Aorta (tissue), 5 donors: ENCODE measurements around the gene SOX12. TPM values are rescaled to one million over a fixed set of nuclear protein-coding genes. Genes with fewer than 3 reads are reported as not detected.
"Not testable (repeated sequence)": the region's sequence is repeated elsewhere in the genome, so short reads cannot be mapped to it uniquely, and the experiment has no call there.

ENCODE experiments used
- ATAC-seq: fragments of 200-7000 bp; cut with Tn5 transposase; one replicate; pipeline ENCODE4 v1.9.1; 2022; ENCODE audit warnings: moderate library complexity; ENCODE audit not compliant: low FRiP score
- DNase-seq, 2 donors: peaks; one replicate each; pipeline ENCODE4 v3.0.0-alpha.2; 2020
- H3K27ac ChIP-seq, 2 donors: one replicate each; pipeline ENCODE4 v1.5.1; 2013; ENCODE audit warnings: low read length in 2 of 2, mild to moderate bottlenecking in 2 of 2, moderate library complexity in 2 of 2, control low read depth in 1 of 2, inconsistent platforms in 1 of 2, low read depth in 1 of 2
- H3K27me3 ChIP-seq, 2 donors: one replicate each; pipeline ENCODE4 v1.6.1; 2013; ENCODE audit warnings: control low read depth in 1 of 2, low read length in 1 of 2, mild to moderate bottlenecking in 1 of 2, moderate library complexity in 1 of 2; ENCODE audit not compliant: insufficient read depth in 2 of 2, control insufficient read depth in 1 of 2
- H3K36me3 ChIP-seq, 2 donors: one replicate each; pipeline ENCODE4 v1.6.1; 2013; ENCODE audit warnings: control low read depth in 1 of 2, low read length in 1 of 2, mild to moderate bottlenecking in 1 of 2; ENCODE audit not compliant: insufficient read depth in 2 of 2, control insufficient read depth in 1 of 2
- H3K4me1 ChIP-seq, 2 donors: one replicate each; pipeline ENCODE4 v1.6.1; 2013; ENCODE audit warnings: low read length in 2 of 2, control low read depth in 1 of 2, mild to moderate bottlenecking in 1 of 2, moderate library complexity in 1 of 2; ENCODE audit not compliant: insufficient read depth in 2 of 2, control insufficient read depth in 1 of 2
- H3K4me3 ChIP-seq, 2 donors: one replicate each; pipeline ENCODE4 v1.5.1; 2013; ENCODE audit warnings: low read length in 2 of 2, control low read depth in 1 of 2, mild to moderate bottlenecking in 1 of 2
- H3K9me3 ChIP-seq: one replicate; pipeline ENCODE4 v1.6.1; 2013; ENCODE audit warnings: mild to moderate bottlenecking, low read length; ENCODE audit not compliant: control insufficient read depth
- WGBS, 2 donors: extraction: QIAGEN DNeasy Blood & Tissue Kit; methylation state at CpG; one replicate each; pipeline ENCODE4 v1.1.7; 2013; 5-methylcytosine and 5-hydroxymethylcytosine counted together
- intact Hi-C, 2 donors: fragments of 100-400 bp; cut with DNase I; formaldehyde crosslinking; loops; one replicate each; pipeline versions ENCODE4 v1.14.2 to v1.15.0; 2022
- polyA plus RNA-seq, 2 donors: library from polyadenylated mRNA; stranded (reverse); fragments of 200-250 nt; gene quantifications; one replicate each; pipeline ENCODE4 v1.2.3, GENCODE V29; 2013
- total RNA-seq, 2 donors: library from RNA; stranded (reverse); fragmentation: NEBNext Ultra II Directional; extraction: Animal tissue kit (Norgen Biotek cat#: 25700); gene quantifications; one replicate each; pipeline ENCODE4 v1.2.1, GENCODE V29; 2021
- donor health status: healthy with polysubstance abuse.
- donor health status: Bipolar disorder and iron deficiency.
- donor health status: DM: no; HTN: no; CAD: no.
- donor health status: DM: no; HTN: no; CAD: no.
- donor health status: DM: yes; HTN: yes; CAD: no.

The SOX12 gene
- total and polyA plus RNA-seq, 4 donors: 1.5 to 12.5 (median 5.1) TPM

- no peak overlapping the region for H3K4me3 ChIP-seq
- no peak overlapping the region for H3K27ac ChIP-seq
- WGBS, 2 donors: 54 to 55% methylated on average over 7 of the region's 7 CpGs
- H3K9me3 ChIP-seq: no peaks in the 10 kb centered on the region
- ATAC-seq (no peak), DNase-seq (no peak)
- intact Hi-C loops: no loop called here
- H3K27me3 ChIP-seq: no peaks in the 10 kb centered on the region
- no peaks in the 10 kb centered on the region for H3K36me3 ChIP-seq
- H3K4me1 ChIP-seq: no peaks in the 10 kb centered on the region
Observed at GRCh38 chr20:370151-370600, 44.8 kb downstream of the SOX12 start.

GRCh38 chr20:370977-371754, 45.8 kb downstream of the SOX12 start:
- no peak for ATAC-seq
- no peak overlapping the region for H3K27ac ChIP-seq
- 85 to 86% methylated on average over 7 of the region's 7 CpGs for whole genome bisulfite sequencing, 2 donors

GRCh38 chr20:371755-372542, 46.6 kb downstream of the SOX12 start:
- DNase-seq (peak; percentile 72 to 86), ATAC-seq (peak; percentile 59)
- Histone ChIP-seq H3K27me3 (no peaks in the 10 kb centered on the region), H3K36me3 (no peaks in the 10 kb centered on the region), H3K4me3 (no peak overlapping the region), H3K27ac (no peak overlapping the region), H3K4me1 (no peaks in the 10 kb centered on the region), H3K9me3 (no peaks in the 10 kb centered on the region)
- intact Hi-C loops: no loop called here
- WGBS, 2 donors: 79 to 90% methylated on average over 10 of the region's 10 CpGs

More at GRCh38 chr20:370977-371754, 45.8 kb downstream of the SOX12 start:
- Histone ChIP-seq H3K36me3 (no peaks in the 10 kb centered on the region), H3K27me3 (no peaks in the 10 kb centered on the region), H3K9me3 (no peaks in the 10 kb centered on the region), H3K4me1 (no peaks in the 10 kb centered on the region), H3K4me3 (no peak overlapping the region)
- intact Hi-C loops: no loop called here
- DNase-seq: no peak

DNA sequence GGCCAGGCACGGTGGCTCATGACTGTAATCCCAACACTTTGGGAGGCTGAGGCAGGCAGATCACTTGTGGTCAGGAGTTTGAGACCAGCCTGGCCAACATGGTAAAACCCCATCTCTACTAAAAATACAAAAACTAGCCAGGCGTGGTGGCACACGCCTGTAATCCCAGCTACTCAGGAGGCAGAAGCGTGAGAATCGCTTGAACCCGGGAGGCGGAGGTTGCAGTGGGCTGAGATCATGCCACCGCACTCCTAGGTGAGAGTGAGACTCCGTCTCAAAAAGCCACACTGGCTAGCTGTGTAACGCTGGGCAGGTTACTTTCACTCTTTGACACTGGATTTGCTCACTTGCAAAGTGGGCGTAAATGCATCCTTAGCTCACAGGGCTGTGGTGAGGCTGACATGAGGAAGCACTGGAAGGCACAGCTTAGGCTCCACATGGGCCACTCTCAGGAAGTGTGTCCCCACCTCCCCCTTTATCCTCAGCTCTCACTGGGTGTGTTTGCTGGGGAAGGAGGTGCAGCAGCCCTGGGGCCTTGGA, 47.3 kb downstream of the SOX12 start:
- H3K27me3 ChIP-seq, H3K4me3 ChIP-seq, H3K36me3 ChIP-seq, H3K9me3 ChIP-seq, DNase-seq, ATAC-seq, H3K4me1 ChIP-seq, H3K27ac ChIP-seq, intact Hi-C loops: not testable (repeated sequence)
- 96 to 97% methylated on average over 11 of the region's 11 CpGs for WGBS, 2 donors

DNA sequence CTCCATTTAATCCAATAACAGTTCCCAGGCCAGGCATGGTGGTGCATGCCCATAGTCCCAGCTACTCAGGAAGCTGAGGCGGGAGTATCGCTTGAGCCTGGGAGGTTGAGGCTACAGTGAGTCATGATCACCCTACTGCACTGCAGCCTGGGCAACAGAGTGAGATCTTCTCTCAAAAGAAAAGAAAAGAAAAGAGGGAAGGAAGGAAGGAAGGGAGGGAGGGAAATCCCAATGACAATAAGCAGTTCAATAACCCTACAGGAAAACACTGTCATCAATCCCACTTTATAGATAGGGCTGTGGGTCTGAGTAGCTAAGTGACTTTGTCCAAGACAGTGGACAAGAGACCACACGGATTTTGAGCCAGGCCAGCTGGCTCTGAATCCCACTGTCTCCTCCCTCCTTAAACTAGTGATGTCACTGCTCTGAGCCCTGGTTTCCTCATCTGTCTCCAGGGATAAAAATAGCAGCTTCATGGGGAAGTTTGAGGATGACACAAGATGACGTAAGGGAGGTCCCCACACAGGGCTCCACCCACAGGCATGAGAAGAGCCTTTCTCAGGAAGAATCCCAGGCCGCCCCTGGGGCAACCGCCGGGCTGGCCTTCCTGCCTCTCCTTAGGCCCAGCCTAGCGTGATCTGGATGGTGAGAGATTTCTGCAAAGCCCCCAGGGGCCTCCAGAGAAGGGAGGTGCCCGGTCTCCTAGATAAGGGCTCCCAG, 48.0 kb downstream of the SOX12 start:
- ATAC-seq (no peak), DNase-seq (peak in 1 of 2 donors; percentile 72)
- Histone ChIP-seq H3K27me3 (no peaks in the 10 kb centered on the region), H3K27ac (no peak overlapping the region), H3K36me3 (no peaks in the 10 kb centered on the region), H3K9me3 (no peaks in the 10 kb centered on the region), H3K4me3 (no peak overlapping the region), H3K4me1 (no peaks in the 10 kb centered on the region)
- intact Hi-C loops: no loop called here
- WGBS, 2 donors: 79 to 80% methylated on average over 9 of the region's 9 CpGs

GRCh38 chr20:375265-375889, 50.0 kb downstream of the SOX12 start:
- Histone ChIP-seq H3K36me3 (no peaks in the 10 kb centered on the region), H3K27ac (no peak overlapping the region), H3K27me3 (no peaks in the 10 kb centered on the region), H3K9me3 (no peaks in the 10 kb centered on the region), H3K4me3 (no peak overlapping the region), H3K4me1 (no peaks in the 10 kb centered on the region)
- no peak for DNase-seq
- 81 to 85% methylated on average over 10 of the region's 10 CpGs for WGBS, 2 donors
- no peak for ATAC-seq
- intact Hi-C loops: no loop called here

- no peak for ATAC-seq
- H3K9me3 ChIP-seq: no peaks in the 10 kb centered on the region
- H3K36me3 ChIP-seq: no peaks in the 10 kb centered on the region
- no peak for DNase-seq
- no peaks in the 10 kb centered on the region for H3K27me3 ChIP-seq
- no peak overlapping the region for H3K4me3 ChIP-seq
- H3K27ac ChIP-seq: no peak overlapping the region
- WGBS, 2 donors: 21 to 36% methylated on average over 2 of the region's 2 CpGs
- no peaks in the 10 kb centered on the region for H3K4me1 ChIP-seq
- intact Hi-C loops: no loop called here
Observed at GRCh38 chr20:376089-376488, 50.7 kb downstream of the SOX12 start.

- H3K9me3 ChIP-seq: no peaks in the 10 kb centered on the region
- no peak overlapping the region for H3K27ac ChIP-seq
- intact Hi-C loops: no loop called here
- 71 to 89% methylated on average over 2 of the region's 2 CpGs for WGBS, 2 donors
- DNase-seq (no peak), ATAC-seq (no peak)
- H3K36me3 ChIP-seq: no peaks in the 10 kb centered on the region
- H3K4me1 ChIP-seq: no peaks in the 10 kb centered on the region
- H3K27me3 ChIP-seq: no peaks in the 10 kb centered on the region
- no peak overlapping the region for H3K4me3 ChIP-seq
Observed at GRCh38 chr20:376750-377149, 51.4 kb downstream of the SOX12 start.
